Duodenal mucosa (tissue), 2 donors: ENCODE data around the gene MYBL2.

ENCODE experiments used
- H3K27ac ChIP-seq: one replicate; pipeline ENCODE4 v1.7.0; 2013; ENCODE audit warnings: low read depth, low read length
- H3K27me3 ChIP-seq, 2 donors: one replicate each; pipeline ENCODE4 v1.7.0; 2013; ENCODE audit warnings: low read length in 2 of 2, control low read depth in 1 of 2; ENCODE audit not compliant: insufficient read depth in 2 of 2, control insufficient read depth in 1 of 2
- H3K36me3 ChIP-seq, 2 donors: one replicate each; pipeline ENCODE4 v1.7.0; 2013; ENCODE audit warnings: low read length in 2 of 2, control low read depth in 1 of 2; ENCODE audit not compliant: insufficient read depth in 2 of 2, control insufficient read depth in 1 of 2
- H3K4me1 ChIP-seq, 2 donors: one replicate each; pipeline ENCODE4 v1.7.0; 2013; ENCODE audit warnings: low read length in 2 of 2, control low read depth in 1 of 2; ENCODE audit not compliant: insufficient read depth in 2 of 2, control insufficient read depth in 1 of 2
- H3K4me3 ChIP-seq, 2 donors: one replicate each; pipeline ENCODE4 v1.7.0; 2013; ENCODE audit warnings: low read length in 2 of 2, low read depth in 1 of 2
- H3K9ac ChIP-seq, 2 donors: one replicate each; pipeline ENCODE4 v1.7.0; 2013; ENCODE audit warnings: low read length in 2 of 2, low read depth in 1 of 2
- H3K9me3 ChIP-seq, 2 donors: one replicate each; pipeline ENCODE4 v1.7.0; 2013; ENCODE audit warnings: low read length in 2 of 2, control low read depth in 1 of 2; ENCODE audit not compliant: control insufficient read depth in 1 of 2

MYBL2 gene

DNA sequence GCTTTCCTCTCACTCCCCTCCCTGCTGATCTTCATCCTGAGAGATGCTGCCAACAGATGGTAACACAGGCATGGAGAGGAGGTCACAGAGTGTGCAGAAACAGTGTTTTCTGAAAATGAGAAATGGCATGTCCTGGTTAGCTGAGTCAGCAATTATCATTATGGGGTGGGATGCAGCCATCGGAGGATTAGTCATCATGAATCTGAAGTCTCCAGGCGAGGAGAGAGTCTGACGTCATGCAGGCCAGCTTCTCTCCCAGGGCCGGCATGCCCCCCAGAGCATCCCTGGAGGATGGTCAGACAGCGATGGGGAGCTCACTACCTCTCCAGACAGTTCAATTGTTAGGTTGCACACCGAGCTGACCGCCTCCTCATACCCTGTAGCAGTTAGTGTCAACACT lies 64.6 kb downstream of the MYBL2 start:
- H3K9me3 ChIP-seq = no peaks in the 10 kb centered on the region
- no peaks in the 10 kb centered on the region for H3K4me1 ChIP-seq
- H3K36me3 ChIP-seq = no peaks in the 10 kb centered on the region
- H3K27ac ChIP-seq = no peak overlapping the region
- no peaks in the 10 kb centered on the region for H3K27me3 ChIP-seq
- H3K4me3 ChIP-seq = no peak overlapping the region
- H3K9ac ChIP-seq = no peak overlapping the region

DNA sequence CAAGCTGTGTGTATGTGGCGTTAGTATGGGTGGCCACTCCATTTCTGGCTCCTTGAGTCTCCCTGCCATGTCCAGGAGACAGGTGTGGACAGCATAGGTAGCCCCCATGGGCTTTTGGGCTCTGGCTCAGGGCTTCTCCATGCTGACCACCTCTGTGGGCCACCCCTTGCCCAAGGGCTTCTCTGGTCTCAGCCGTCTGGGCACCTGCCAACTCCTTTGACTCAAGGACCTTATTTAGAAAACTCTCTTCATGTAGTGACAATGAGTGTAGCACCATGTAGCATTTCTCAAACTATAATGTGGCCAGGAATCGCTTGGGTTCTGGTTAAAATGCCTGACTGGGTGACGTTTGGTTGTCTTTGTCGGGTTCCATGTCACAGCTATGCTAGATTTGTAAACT lies 65.0 kb downstream of the MYBL2 start:
- Histone ChIP-seq H3K27me3 (no peaks in the 10 kb centered on the region), H3K4me3 (no peak overlapping the region), H3K27ac (no peak overlapping the region), H3K9ac (no peak overlapping the region), H3K4me1 (no peaks in the 10 kb centered on the region), H3K9me3 (no peaks in the 10 kb centered on the region), H3K36me3 (no peaks in the 10 kb centered on the region)

DNA sequence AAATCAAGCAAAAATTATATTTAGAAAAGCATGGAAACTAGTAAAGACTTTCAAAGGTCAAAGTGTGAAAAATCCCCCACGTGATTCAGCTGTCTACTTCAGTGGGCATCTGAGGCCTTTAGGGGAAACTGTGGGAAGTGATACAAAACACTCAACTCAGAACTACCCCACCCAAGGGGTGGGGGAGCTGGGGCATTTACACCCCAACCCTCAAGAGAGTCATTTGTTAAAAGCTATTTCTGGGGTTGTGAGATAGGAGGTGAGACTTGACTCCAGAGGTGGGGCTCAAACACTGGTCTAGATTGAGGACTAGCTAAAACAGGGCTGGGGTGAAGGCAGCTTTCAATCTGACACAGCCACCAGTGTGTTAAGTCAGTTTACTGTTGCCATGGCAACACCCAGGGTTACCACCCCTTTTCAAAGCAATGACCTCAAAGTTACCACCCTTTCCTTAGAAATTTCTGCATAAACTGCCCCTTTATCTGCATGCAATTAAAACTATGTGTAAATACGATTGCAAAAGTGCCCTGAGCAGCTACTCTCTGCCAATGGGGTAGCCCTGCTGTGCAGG lies 69.8 kb downstream of the MYBL2 start:
- H3K27me3 ChIP-seq = no peaks in the 10 kb centered on the region
- H3K9ac ChIP-seq = no peak overlapping the region
- no peak overlapping the region for H3K27ac ChIP-seq

DNA sequence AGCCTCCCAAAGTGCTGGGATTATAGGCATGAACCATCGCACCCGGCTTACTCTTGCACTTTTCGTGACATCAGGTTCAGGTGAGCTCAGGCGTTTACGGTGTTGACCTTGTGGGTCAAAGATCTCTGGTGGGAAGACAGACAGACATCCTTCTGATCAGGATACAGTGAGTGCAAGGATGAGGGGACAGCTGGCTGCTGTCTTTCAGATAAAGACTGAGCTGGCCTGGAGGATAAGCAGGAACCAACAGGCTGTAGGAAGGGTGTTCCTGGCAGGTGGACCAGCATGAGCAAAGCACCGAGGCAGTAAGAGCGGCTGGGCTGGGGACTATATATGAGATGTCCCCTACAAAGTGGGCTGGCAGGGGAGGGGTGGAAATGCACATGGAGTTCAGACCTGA lies 71.0 kb downstream of the MYBL2 start:
- Histone ChIP-seq H3K27me3 (no peaks in the 10 kb centered on the region), H3K36me3 (no peaks in the 10 kb centered on the region), H3K9me3 (no peaks in the 10 kb centered on the region), H3K9ac (no peak overlapping the region), H3K4me1 (no peaks in the 10 kb centered on the region), H3K27ac (no peak overlapping the region), H3K4me3 (no peak overlapping the region)

More for the DNA sequence above, 69.8 kb downstream of the MYBL2 start:
- Histone ChIP-seq H3K4me1 (no peaks in the 10 kb centered on the region), H3K36me3 (no peaks in the 10 kb centered on the region), H3K9me3 (no peaks in the 10 kb centered on the region), H3K4me3 (no peak overlapping the region)

DNA sequence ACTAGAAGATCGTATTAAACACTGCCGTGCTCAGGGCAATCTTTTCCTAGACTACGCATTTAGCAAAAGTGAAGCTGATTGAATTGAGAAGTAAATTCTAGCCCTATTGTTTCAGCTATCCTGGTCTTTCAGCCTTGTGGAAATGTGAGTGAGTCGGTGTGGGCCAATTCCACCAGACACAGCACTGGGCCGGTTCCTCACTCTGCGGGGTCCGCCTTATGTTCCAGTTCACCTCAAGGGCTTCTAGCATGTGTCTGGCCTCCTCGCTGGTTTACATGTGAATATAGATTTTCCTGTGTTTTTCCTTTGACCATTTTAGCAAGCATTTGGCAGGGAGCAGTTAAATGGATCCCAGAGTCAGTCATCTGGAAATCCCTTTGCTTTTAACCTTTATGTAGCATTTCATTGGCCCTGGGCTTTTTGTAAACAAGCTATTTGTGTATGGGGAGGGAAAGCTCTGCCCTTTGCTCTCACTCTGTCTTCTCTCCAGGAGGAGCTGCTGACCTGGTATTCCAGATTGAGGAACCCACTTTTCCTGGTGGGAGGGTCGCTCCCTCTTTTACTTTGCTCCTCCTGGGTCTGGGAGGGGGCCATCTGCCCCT lies 72.3 kb downstream of the MYBL2 start:
- Histone ChIP-seq H3K4me3 (no peak overlapping the region), H3K9ac (no peak overlapping the region), H3K27me3 (peaks cover 0 to 4% of the 10 kb centered on the region in 2 donors), H3K36me3 (no peaks in the 10 kb centered on the region), H3K27ac (no peak overlapping the region), H3K9me3 (no peaks in the 10 kb centered on the region), H3K4me1 (peaks cover 0 to 3% of the 10 kb centered on the region in 2 donors)

DNA sequence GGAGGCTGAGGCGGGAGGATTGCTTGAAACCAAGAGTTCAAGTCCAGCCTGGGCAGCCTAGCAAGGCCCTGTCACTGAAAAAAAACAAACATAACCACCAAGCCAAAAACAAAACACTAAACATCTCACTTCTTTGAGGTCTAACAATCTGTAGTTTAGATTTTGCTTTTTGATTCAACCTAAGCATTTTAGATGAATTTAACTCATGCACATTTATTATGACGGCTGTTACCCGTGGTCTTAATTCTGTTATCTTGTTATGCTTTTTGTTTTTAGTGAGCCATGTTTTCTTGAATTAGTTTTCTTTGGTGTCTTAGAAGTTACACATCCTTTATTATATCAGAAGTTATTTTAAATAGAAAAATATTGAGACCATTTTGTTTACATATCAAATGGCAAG lies 73.7 kb downstream of the MYBL2 start:
- Histone ChIP-seq H3K27me3 (peaks cover 0 to 4% of the 10 kb centered on the region in 2 donors), H3K9me3 (no peaks in the 10 kb centered on the region), H3K36me3 (no peaks in the 10 kb centered on the region), H3K27ac (no peak overlapping the region), H3K4me3 (no peak overlapping the region), H3K4me1 (peaks cover 4 to 7% of the 10 kb centered on the region in 2 donors), H3K9ac (no peak overlapping the region)

DNA sequence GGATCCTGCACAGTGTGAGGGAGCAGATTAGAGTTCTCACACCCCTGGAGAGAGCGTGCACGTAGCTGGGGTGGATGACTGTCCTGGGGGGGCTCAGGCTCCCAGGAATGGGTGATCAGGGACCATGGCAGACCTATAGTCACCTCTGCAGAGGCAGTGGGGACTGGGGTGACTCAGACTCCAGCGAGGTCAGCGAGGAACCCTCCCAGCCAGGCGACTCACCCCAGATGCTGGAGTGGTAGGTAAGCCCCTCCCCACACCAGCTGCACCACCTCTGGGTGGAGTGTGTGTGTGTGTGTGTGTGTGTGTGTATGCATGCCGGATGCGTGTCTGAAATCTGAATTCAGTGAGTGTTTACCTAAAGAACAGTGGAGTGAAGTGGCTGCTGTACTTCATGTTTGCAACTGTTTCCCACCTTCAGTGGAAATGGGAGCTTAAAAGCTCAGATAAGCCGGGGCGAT lies 77.3 kb downstream of the MYBL2 start:
- H3K4me1 ChIP-seq = peaks cover 4 to 15% of the 10 kb centered on the region in 2 donors
- H3K27ac ChIP-seq = no peak overlapping the region
- no peak overlapping the region for H3K4me3 ChIP-seq
- no peaks in the 10 kb centered on the region for H3K9me3 ChIP-seq
- H3K27me3 ChIP-seq = peaks cover 0 to 4% of the 10 kb centered on the region in 2 donors
- H3K36me3 ChIP-seq = no peaks in the 10 kb centered on the region
- no peak overlapping the region for H3K9ac ChIP-seq

DNA sequence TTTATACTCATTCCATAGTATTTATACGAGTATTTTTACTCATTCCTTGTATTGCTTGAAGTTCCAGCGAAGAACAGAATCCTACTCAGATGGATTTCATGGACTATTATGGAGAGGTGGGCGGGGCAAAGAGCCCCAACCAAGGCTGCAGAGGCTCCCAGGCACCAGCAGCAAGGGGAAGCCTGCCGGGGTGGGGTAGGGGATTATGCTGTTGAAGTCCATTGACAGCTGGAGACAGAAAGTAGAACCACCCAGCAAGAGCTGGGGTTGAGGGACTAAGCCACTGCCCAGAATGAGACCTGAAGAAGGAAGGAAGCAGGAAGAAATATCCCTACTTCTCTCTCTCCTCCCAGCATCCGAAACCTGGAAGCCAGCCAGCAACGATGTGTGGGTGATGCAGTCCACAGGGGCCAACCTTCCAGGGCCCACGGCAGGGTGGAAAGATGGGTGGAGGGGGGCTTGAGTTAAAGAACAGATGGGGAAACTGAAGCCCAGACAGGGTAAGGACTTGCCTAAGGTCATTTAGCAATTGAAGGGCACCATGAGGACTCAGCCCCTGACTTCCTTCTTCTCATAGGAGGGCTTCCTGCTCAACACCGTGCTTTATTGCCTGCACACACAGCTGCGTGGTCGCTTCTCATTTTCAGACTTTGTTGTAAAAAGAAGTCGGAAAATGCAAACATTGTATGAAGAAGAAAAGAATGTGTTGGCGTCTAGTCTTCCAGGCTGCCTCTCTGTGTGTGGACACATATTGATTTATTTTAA lies 78.2 kb downstream of the MYBL2 start:
- H3K4me3 ChIP-seq = no peak overlapping the region
- H3K27me3 ChIP-seq = peaks cover 0 to 4% of the 10 kb centered on the region in 2 donors
- no peak overlapping the region for H3K9ac ChIP-seq
- peaks cover 4 to 18% of the 10 kb centered on the region in 2 donors for H3K4me1 ChIP-seq
- no peaks in the 10 kb centered on the region for H3K9me3 ChIP-seq
- H3K27ac ChIP-seq = no peak overlapping the region
- no peaks in the 10 kb centered on the region for H3K36me3 ChIP-seq

DNA sequence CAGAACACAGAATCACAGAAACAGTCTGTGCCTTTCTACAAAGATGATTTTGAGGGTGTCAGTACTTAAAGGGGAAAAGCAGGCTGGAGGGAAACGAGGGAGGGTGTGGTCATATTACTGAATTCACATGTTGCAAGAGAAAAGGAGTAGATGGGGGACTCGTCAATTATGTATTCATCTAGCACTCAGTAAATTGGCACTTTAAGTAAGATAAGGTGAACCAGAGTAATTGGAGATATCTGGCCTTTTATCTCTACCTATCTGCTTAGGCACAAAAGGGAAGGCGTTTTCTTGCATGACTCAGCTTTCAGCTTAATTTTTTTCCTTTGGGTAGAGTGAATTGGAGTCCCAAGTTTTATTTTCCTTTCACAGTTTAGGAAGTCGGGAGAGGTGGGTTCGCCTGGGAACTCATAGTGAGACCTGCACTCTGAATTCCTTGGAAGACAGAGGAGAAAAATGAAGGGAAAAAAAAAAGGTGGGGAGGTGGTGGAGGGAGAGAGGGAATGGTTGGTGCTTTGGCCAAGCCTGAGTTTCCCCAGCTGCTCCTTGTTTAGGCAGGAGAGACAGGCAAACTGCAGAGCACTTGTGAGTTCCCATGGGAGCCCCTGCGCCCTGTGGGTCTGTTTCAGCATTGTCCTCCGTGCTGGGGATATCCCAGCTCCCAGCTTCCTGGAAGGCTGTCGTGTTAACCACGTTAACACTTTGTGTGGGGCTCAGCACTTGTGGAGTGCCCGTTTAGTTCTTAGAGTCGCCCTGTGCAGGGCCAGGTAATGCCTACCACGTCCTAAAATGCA lies 79.6 kb downstream of the MYBL2 start:
- Histone ChIP-seq H3K36me3 (no peaks in the 10 kb centered on the region), H3K9me3 (no peaks in the 10 kb centered on the region), H3K4me3 (no peak overlapping the region), H3K27me3 (peaks cover 0 to 4% of the 10 kb centered on the region in 2 donors), H3K9ac (no peak overlapping the region), H3K4me1 (peaks cover 4 to 24% of the 10 kb centered on the region in 2 donors), H3K27ac (no peak overlapping the region)

DNA sequence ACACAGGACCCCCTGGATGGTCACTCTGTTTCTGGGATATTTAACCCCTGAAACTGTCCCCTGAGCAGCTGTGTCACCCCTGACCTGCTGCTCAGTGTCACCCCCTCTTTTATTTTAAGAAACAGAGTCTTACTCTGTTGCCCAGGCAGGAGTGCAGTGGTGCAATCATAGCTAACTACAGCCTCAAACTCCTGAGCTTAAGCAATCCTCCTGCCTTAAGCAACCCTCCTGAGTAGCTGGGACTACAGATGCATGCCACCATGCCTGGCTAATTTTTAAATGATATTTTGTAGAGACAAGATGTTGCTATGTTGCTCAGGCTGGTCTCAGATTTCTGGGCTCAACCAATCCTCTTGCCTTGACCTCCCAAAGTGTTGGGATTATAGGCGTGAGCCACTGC lies 81.4 kb downstream of the MYBL2 start:
- Histone ChIP-seq H3K27ac (no peak overlapping the region), H3K27me3 (peaks cover 0 to 4% of the 10 kb centered on the region in 2 donors), H3K4me3 (no peak overlapping the region), H3K9ac (no peak overlapping the region), H3K36me3 (no peaks in the 10 kb centered on the region), H3K4me1 (peaks cover 17 to 32% of the 10 kb centered on the region in 2 donors), H3K9me3 (no peaks in the 10 kb centered on the region)
